ENCODE measurements around the gene LRRC7.

Gene LRRC7

DNA sequence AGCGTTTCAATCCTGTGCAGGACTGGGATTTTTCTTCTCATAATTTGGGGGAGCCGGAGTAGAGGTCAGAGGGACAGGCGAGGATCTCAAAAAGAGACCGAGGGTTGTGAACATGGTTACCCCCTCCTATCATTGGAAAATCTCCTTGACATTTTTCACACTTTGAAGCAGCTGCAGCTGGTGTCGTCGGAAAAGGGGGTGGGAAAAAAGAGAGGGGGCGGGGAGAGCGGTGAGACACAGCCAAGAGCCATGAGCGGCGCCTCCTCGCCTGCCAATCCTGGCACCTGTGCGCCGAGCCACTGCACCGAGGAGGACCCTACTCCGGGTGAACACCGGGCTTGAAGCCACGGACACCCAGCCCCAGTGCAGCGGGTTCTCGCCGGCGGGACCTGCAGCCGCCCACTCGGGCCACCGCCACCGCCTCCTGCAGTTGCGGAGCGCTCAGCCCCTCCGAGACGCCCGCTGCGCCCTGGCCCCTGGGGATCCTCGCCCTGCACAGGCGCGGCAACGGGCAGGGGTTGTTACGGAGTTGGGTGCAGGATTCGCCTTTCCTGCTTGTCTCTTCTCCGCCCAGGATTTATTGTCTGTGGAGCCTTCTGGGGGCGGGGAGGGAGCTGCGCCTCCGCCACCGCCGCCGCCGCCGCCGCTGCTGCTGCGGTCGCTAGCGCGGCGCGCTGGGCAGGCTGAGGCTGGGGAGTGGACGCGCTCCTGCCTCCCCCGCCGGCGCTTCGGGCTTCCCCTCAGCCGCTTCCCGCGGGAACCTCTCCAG is at the start of gene LRRC7:
TSS of gene LRRC7 (plus strand) at position 271 of the 769 bp plus-strand sequence. CDS start 718 bp downstream, outside the sequence.
- in situ Hi-C loops (cut with MboI; ENCODE audit: low pct_unique_long_range_greater_than_20kb, low sequenced_read_pairs): no loop called here
- peak; percentile 5 for DNase-seq

DNA sequence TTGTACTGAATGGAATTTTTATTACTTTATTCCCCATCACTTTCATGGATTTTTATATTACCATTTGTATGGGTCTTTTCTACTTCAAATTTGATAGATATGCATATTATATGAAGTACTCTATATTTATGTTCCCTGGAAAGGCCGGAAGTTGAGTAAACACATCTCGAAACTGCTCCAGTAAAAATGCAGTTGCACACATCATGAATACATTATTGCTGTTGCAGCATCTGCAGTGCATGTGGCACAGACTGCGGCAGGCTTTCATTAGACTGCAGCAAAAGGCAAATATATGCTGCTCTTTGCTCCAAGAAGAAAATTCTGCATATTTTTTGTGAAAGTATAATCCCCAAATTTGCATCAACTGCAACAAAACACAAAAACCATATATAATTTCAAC is 48.7 kb upstream of the LRRC7 start:
- no peak for DNase-seq
- in situ Hi-C loops (cut with MboI; ENCODE audit: low pct_unique_long_range_greater_than_20kb, low sequenced_read_pairs): no loop called here

DNA sequence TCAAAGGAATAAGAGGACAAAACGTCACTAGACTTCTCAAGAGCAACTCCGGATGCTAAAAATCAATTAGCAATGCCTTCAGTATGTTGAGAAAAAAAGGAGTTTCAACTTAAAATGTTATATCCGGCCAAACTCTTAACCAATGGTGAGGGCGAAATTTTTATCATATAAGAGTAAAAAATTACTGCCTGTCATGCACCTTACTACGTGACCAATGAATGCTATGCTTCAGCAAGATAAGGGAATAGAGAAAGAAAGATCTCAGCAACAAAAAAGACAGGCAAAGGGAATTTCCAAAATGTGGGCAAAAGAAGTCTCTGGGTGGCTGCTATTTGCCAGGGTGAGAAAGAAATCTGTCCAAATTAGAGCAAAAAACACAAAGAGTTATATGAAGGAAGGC is 47.4 kb upstream of the LRRC7 start:
- no peak for DNase-seq
- in situ Hi-C loops (cut with MboI; ENCODE audit: low pct_unique_long_range_greater_than_20kb, low sequenced_read_pairs): no loop called here

DNA sequence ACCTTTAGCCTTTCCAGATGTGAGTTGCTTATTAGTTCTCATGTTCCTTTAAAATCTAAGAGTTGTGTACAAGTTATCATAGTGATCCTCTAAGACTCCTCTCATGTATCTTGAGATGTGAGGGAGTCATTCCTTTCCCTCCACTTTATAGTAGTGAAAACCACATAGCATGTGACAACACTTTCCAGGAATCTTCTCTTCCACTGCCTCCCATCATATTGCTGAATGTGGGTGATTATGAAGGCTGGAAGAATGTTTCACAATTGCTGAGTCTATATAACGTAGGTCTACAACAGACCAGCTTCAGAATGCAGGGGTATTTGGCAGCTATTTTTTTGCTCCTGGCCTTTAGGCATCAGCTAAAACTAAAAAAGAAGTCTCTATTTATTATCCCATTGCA is 44.7 kb upstream of the LRRC7 start:
- no peak for DNase-seq
- in situ Hi-C loops (cut with MboI; ENCODE audit: low pct_unique_long_range_greater_than_20kb, low sequenced_read_pairs): no loop called here

DNA sequence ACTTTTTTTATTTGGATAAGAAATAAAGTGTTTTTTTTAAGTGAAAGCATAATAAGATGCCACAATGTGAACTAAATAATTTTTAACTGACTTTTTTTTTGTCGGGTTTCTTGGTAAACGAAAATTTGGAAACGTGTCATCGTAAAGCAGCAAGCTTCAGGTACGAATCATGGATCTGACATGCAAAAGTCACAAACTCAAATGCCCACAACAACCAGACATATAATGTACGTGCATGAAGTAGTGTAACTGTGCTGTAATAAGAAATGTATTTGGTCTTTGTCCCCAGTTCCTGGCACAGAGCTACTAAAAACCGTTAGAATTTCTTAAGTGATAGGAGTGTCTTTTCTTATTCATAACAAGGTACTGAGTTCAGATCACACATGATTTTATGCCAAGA is 44.3 kb upstream of the LRRC7 start:
- in situ Hi-C loops (cut with MboI; ENCODE audit: low pct_unique_long_range_greater_than_20kb, low sequenced_read_pairs): no loop called here
- no peak for DNase-seq

DNA sequence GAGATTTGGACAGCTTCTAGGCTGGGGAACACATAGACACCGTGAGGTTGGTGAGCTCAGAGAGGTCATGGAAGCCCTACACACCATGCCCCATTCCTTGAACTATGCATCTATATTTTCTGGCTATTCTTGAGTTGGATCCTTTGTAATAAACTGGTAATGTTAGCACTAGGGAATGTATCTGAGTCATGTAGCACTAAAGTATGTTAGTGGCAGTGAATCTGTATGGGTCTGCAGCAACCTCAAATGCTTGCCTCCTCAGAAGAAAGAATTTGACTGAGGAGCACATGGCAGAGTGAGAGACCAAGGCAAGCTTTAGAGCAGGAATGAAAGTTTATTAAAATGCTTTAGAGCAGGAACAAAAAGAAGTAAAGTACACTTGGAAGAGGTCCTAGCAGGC is 43.7 kb upstream of the LRRC7 start:
- DNase-seq: no peak
- in situ Hi-C loops (cut with MboI; ENCODE audit: low pct_unique_long_range_greater_than_20kb, low sequenced_read_pairs): no loop called here

DNA sequence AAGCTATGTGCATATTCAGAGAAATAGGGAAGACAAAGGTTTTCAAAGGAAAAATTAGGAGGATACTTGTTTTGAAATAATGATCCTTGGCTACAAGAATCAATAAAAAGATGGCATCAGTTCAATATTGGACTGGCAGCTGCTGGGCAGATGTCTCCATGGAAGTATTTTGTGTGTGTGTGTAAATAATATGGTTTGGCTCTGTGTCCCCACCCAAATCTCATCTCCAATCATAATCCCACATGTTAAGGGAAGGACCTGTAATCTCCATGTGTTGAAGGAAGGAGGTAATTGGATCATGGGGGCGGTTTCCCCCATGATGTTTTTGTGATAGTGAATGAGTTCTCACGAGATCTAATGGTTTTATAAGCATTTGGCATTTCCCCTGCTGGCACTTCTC is 40.4 kb upstream of the LRRC7 start:
- in situ Hi-C loops (cut with MboI; ENCODE audit: low pct_unique_long_range_greater_than_20kb, low sequenced_read_pairs): no loop called here
- DNase-seq: no peak

DNA sequence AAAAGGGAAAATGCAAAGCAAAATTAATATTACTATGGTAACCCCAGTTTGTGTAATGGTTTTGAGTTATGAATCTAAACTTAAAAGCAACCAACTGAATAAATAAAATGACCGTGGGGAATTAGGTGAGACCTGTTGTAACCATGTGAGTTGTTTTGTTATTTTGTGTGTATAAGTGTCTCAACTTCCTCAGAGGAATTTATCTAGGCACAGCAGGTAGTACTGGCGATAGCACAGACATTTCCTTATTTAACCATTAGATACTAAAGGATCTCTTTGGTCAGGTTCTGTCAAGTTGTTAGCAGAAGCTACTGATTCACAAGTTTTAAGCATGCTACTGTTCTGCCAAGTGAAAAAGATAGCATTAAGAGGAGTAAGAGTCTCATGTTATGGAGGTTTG is 39.3 kb upstream of the LRRC7 start:
- in situ Hi-C loops (cut with MboI; ENCODE audit: low pct_unique_long_range_greater_than_20kb, low sequenced_read_pairs): no loop called here
- no peak for DNase-seq

DNA sequence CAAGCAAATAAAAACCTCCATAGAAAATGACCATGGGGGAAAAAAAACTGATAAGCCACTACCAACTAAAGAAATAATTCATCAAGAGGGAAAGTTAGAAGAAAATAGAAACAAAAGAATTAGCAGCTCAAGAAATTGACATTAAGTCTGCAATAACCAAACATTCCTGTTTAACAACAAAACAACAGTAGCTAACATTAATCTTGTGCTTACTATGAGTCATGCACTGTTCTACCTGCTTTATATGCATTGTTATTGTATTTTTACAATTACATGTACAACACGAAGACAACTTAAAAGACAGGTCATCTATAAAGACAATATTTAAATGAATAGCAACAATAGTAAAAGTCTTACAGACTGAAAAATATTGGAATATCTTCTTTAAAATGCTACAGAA is 34.4 kb upstream of the LRRC7 start:
- in situ Hi-C loops (cut with MboI; ENCODE audit: low pct_unique_long_range_greater_than_20kb, low sequenced_read_pairs): no loop called here
- DNase-seq: no peak

DNA sequence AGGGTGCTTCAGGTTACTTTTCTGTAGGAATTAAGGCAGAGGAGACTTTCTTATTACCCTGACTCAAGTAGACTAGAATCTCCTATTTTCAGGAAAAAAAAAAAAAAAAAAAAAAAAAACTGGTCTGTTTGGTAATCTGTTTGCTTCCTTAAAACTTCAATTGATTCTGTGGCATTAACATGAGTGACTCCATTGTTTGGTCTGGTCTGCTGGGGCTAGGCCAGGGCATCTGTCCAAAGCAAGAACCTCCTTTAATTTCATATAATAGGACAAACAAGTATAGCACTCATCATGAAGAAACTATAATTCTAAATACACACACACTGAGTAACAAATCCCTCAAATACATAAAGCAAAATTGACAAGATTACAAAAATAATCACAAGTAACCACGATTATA is 32.9 kb upstream of the LRRC7 start:
- DNase-seq: no peak
- in situ Hi-C loops (cut with MboI; ENCODE audit: low pct_unique_long_range_greater_than_20kb, low sequenced_read_pairs): no loop called here

DNA sequence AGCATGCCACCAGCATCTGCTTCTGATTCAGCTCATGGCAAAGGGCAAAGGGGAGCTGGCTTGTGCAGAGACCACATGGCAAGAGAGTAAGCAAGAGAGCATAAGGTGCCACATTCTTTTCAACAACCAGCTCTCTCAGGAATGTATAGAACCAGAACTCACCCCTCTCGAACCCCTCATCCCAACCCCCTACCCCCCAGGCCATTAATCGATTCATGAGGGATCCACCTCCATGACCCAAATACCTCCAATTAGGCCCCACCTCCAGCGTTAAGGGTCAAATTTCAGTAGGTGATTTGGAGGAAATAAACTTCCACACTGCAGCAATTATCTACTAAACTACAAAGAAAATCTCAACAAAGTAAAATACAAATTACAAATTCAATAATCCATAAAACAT is 32.2 kb upstream of the LRRC7 start:
- in situ Hi-C loops (cut with MboI; ENCODE audit: low pct_unique_long_range_greater_than_20kb, low sequenced_read_pairs): no loop called here
- no peak for DNase-seq

DNA sequence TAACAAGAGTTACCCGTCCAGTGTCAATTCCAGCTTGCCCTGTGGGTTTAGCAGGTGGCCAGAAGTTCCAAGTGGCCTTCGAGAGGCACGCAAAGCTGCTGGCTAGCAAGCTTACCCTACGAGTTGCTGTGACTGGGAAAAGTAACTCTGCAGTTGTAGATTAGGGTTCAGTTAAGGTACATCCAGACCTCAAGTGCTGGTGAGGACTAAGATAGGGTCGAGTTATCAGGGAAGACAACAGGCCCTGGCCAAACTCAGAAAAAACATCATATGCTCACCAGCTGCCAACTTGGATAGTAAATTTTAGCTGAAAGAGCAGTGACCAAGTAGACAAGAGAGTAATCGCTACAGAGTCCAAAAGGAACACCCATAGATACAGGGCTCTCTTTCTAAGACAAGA is 27.7 kb upstream of the LRRC7 start:
- in situ Hi-C loops (cut with MboI; ENCODE audit: low pct_unique_long_range_greater_than_20kb, low sequenced_read_pairs): no loop called here
- DNase-seq: no peak

DNA sequence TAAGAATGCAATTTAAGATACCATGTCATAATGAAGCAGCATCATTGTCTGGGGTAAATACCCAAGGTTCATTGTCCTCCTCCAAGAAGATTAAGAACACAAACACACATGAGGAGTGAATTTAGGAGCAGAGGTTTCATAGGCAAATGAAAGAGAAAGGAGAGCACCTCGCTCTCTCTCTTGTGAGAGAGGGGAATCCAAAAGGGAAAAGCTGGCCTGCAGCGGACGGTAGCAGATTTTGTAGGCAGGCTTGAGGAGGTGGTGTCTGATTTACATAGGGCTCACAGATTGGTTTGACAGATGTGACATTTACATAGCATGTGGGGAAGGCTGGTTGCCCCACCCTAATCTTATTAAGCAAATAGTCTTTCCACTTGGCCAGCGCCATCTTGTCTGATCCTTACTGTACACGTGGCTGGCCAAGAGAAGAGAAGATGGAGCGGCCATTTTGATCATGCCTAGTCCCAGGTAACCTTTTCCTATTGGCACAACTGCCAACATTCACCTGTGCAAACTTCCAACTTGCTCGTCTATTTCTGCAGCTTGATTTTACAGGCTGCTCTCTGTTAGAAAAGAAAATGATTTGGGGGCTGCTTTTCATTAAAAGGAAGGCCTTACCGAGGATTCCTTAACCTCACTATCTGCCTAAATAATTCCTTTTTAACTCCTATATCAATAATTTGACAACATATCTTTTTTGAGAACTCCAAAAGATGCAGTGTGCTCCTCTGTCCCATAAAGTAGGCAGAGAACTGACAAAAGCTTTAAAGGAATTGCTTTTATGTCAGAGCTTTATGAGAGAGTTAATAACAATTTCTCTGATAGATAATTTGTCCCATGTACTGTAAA is 16.0 kb upstream of the LRRC7 start:
- DNase-seq: no peak
- in situ Hi-C loops (cut with MboI; ENCODE audit: low pct_unique_long_range_greater_than_20kb, low sequenced_read_pairs): no loop called here

DNA sequence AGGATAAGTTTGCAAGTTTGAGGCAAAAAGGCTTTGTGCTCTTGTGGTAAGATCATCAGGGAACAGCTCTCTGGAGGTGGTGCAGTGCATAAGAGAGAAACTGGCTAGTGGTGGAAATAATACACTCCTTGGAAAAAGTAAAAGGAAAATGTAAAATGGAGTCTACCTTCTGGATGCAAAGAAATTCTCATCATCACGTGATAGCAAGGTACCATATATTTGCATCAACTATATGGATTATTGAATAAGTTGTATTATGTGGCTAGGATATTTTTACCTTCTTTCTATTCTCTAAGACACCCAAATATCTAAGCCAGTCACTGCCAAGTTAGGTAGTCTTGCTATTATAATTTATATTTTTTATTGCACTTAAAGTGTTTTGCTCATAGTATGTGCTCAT is 14.0 kb upstream of the LRRC7 start:
- in situ Hi-C loops (cut with MboI; ENCODE audit: low pct_unique_long_range_greater_than_20kb, low sequenced_read_pairs): no loop called here
- DNase-seq: no peak

DNA sequence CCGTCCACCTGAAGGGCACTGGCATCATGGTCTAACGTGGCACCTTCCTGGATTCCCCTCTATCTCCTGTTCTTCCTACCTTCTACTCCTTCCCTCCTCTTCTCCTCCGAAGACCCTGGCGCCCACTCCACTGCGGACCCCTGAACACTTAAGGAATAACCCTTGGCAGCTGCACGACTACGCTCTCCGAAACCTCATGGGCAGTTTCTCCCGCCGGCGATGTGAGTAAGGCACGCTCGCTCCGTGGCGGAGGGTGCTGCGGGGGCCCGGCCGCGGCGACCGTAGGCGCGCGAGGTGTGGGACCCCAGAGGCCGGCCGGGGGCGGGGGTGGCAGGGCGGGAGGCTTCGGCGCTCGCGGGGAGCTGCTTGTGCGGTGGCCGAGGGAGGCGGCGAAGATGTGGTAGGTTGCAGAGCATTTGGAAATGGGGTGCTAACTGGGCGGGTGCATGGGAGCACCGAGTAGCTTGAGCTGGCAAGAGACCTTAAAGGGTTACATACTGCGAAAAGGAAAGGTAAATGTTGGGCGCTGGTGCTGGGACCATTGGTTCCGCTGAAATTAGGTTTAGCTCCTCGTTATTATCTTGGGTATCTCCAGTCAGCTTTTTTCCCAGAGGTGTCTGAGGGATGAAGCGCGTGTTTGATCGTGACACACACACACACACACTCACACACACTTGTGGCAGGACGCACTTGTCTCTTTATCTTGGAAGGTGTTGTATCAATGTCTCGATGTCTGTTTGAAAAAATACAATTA is 876 bp downstream of the LRRC7 start:
- in situ Hi-C loops (cut with MboI; ENCODE audit: low pct_unique_long_range_greater_than_20kb, low sequenced_read_pairs): no loop called here
- no peak for DNase-seq

DNA sequence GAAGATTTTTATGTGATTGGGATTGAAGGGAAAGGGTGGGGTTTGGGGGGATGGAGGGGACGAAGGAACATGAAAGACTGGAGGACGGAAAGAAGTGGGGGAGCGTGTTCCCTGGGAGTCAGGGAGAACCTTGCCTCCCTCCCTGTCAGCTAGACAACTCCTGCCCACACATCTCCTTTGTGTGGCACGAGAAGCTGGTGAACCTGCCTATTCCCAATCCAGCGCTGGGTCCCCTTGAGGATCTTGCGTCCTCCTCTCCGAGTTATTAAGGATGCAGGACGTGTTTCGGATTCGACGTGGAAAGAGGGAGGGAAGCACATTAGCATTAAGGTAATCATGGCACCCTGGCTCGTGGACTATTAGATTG is 1.4 kb downstream of the LRRC7 start:
- no peak for DNase-seq
- in situ Hi-C loops (cut with MboI; ENCODE audit: low pct_unique_long_range_greater_than_20kb, low sequenced_read_pairs): no loop called here

DNA sequence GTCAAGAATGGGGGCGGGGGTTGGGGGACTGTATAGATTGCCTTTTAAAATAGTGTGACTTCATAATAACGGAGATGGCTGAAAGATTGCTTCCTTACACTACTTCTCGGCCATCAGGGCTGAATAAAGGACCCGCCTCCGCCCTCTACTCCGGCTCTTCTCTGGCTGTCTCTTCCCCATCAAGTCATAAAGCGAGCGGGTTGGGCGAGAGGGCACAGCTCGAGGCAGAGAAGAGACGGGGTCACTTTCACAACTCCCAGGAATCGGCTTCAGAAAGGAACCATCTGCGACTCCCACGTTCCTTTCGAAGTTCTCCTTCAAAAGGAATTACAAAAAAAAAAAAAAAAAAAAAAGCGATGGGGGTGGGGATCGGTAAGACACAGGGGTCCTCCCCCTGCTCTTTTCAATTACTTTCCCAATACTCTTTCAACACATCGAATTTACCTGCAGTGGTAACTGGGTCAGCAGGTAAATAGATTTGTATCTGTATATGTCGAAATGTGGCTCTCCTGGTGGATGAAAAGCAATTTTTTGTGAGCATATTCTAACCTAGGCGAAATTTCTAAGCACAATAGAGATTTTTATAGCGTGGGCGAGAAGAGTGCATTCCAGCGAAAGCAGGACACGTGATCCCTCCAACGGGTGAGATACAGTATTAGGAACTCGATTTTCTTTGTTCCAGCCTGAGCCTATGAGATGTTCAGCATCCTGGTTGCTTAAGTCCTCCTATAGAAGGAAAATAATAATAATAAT is 2.0 kb downstream of the LRRC7 start:
- DNase-seq: no peak
- in situ Hi-C loops (cut with MboI; ENCODE audit: low pct_unique_long_range_greater_than_20kb, low sequenced_read_pairs): no loop called here

DNA sequence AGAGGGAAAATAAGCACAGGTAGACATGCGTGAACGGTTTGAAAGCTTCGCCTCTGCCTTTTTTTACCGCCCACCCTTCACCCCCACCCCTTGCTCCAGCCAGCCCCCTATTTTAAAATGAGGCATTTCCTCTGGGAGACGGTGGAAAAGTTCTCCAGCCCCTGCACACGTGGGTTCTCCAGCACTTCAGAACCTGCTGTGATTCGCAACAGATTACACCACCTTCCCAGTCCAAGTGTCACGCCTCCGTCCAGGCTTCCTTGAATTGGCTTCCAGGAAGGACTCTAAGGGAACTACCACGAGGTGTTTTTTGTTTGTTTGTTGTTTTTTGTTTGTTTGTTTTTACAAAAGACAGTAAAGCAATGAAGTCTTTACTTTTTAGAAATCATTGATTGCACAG is 2.6 kb downstream of the LRRC7 start:
- in situ Hi-C loops (cut with MboI; ENCODE audit: low pct_unique_long_range_greater_than_20kb, low sequenced_read_pairs): no loop called here
- DNase-seq: no peak

DNA sequence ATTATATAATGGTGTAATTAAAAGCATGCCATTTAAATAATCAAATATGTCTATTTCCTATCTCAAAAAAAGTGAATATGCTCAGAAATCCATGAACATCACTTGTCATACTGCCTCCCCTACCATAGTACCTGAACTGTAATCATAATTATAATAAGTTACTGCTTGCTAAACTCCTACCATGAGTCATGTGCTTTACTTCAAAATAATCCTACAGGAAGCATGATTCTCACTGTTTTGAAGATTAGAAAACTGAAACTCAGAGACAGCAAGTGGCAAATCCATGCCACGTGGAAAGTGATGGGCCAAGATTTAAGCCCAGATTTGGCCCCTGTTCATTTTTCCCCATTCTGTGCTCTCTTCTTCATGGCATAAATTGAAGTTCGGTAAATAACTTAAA is 5.2 kb downstream of the LRRC7 start:
- no peak for DNase-seq

More for the DNA sequence above, 5.2 kb downstream of the LRRC7 start:
- in situ Hi-C loops (cut with MboI; ENCODE audit: low pct_unique_long_range_greater_than_20kb, low sequenced_read_pairs): no loop called here
